Right lobe of liver (tissue), 4 donors: ENCODE data around the gene PDE9A.

Source experiments
- POLR2A ChIP-seq: fragments of 450-650 bp; IDR thresholded peaks from one replicate; pipeline ENCODE4 v1.6.1; 2017; ENCODE audit warnings: antibody characterized with exemption, mild to moderate bottlenecking
- TF ChIP-seq, protein P1 (sequence below), 4 donors: fragments of 200-600 bp in 3 of 4; fragments of 450-650 bp in 1 of 4; IDR thresholded peaks; one replicate each; pipeline versions ENCODE4 v1.5.1 to v1.8.0; 2016 to 2022; ENCODE audit warnings: antibody characterized with exemption in 4 of 4, mild to moderate bottlenecking in 2 of 4
- donor health status: DM: no; HTN: no; CAD: no.
- donor health status: DM: no; HTN: no; CAD: no.
- donor health status: DM: no; HTN: yes; CAD: no.

DNA sequence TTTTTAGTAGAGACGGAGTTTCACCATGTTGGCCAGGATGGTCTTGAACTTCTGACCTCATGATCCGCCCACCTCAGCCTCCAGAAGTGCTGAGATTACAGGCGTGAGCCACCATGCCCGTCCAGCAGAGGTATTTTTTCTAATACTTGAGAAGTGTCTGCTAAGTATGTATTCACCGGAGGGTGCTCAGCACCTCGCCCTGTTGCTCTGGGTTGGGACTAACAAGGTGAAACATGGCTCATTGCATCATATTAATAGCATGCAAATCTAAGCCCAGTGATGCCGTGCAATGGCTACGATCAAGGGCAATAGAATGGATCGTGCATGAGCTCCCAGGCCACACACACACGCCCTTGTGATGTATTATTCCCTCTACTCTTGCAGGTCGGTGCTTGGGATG is 68.7 kb downstream of the PDE9A start:
- no peak for TF ChIP-seq POLR2A
- TF ChIP-seq, protein P1, sequence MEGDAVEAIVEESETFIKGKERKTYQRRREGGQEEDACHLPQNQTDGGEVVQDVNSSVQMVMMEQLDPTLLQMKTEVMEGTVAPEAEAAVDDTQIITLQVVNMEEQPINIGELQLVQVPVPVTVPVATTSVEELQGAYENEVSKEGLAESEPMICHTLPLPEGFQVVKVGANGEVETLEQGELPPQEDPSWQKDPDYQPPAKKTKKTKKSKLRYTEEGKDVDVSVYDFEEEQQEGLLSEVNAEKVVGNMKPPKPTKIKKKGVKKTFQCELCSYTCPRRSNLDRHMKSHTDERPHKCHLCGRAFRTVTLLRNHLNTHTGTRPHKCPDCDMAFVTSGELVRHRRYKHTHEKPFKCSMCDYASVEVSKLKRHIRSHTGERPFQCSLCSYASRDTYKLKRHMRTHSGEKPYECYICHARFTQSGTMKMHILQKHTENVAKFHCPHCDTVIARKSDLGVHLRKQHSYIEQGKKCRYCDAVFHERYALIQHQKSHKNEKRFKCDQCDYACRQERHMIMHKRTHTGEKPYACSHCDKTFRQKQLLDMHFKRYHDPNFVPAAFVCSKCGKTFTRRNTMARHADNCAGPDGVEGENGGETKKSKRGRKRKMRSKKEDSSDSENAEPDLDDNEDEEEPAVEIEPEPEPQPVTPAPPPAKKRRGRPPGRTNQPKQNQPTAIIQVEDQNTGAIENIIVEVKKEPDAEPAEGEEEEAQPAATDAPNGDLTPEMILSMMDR (IDR thresholded peaks at IDR 0.05) = no peak
